BLaER1 treated with 17β-estradiol and CSF1 and Interleukin-3, amounts not matched to agents 10 nM and 100 nM (cell line): ENCODE data around the gene WDR82.

Experiments
- H3K27ac ChIP-seq, 11 experiments: shearing (Covaris generic); formaldehyde crosslinking; 2 replicates each; pipeline ENCODE4 v1.8.1; 2022
- H3K27me3 ChIP-seq, 11 experiments: shearing (Covaris generic); formaldehyde crosslinking; 2 replicates each; pipeline ENCODE4 v1.8.1; 2022
- H3K36me3 ChIP-seq, 11 experiments: shearing (Covaris generic); formaldehyde crosslinking; 2 replicates each; pipeline ENCODE4 v1.8.1; 2022
- H3K4me1 ChIP-seq, 10 experiments: shearing (Covaris generic); formaldehyde crosslinking; 2 replicates each; pipeline ENCODE4 v1.8.1; 2022
- H3K4me2 ChIP-seq, 11 experiments: shearing (Covaris generic); formaldehyde crosslinking; 2 replicates each; pipeline ENCODE4 v1.8.1; 2022
- H3K4me3 ChIP-seq, 10 experiments: shearing (Covaris generic); formaldehyde crosslinking; 2 replicates each; pipeline ENCODE4 v1.8.1; 2022
- H3K9ac ChIP-seq, 11 experiments: shearing (Covaris generic); formaldehyde crosslinking; 2 replicates each; pipeline ENCODE4 v1.8.1; 2022
- H3K9me3 ChIP-seq, 11 experiments: shearing (Covaris generic); formaldehyde crosslinking; replicated peaks in 1 of 11; 2 replicates each; pipeline ENCODE4 v1.8.1; 2022
- H4K20me1 ChIP-seq, 11 experiments: shearing (Covaris generic); formaldehyde crosslinking; 2 replicates each; pipeline ENCODE4 v1.8.1; 2022
- Cebpa-rat ChIP-seq, 11 experiments: shearing (Covaris generic); IDR thresholded peaks; 2 replicates each; pipeline ENCODE4 v1.8.1; 2022

WDR82 gene

GRCh38 chr3:52245322-52246263, 32.9 kb downstream of the WDR82 start, which contains the start of gene PPM1M:
PPM1M (plus strand) TSS chr3:52245759; CDS start chr3:52245825, 66 bp downstream.
- peak within 1 kb of the TSS; percentile 72 to 89 (median 80) for H3K9ac ChIP-seq
- H4K20me1 ChIP-seq, result peaks cover 0 to 25% (median 10%) of the 10 kb centered on the region in 11 experiments; a peak in 9 of 22 replicates
- peaks cover 0 to 5% (median 0%) of the 10 kb centered on the region in 11 experiments; a peak in 2 of 22 replicates for H3K9me3 ChIP-seq
- H3K27me3 ChIP-seq, result no peaks in the 10 kb centered on the region
- H3K4me3 ChIP-seq, result peak within 1 kb of the TSS; percentile 47 to 69 (median 59)
- H3K4me2 ChIP-seq, result peak within 1 kb of the TSS; percentile 87 to 99 (median 95)
- H3K27ac ChIP-seq, result peak within 1 kb of the TSS; percentile 80 to 92 (median 86)
- peaks cover 61 to 100% (median 81%) of the 10 kb centered on the region in 10 experiments for H3K4me1 ChIP-seq
- no peak for TF ChIP-seq Cebpa-rat (IDR thresholded peaks at IDR 0.05)
- H3K36me3 ChIP-seq, result peaks cover 17 to 29% (median 28%) of the 10 kb centered on the region in 11 experiments; a peak in 21 of 22 replicates

- Histone ChIP-seq H3K4me3 (peak overlapping the region in 7 of 10 experiments; percentile 3 to 59 (median 16); a peak in 9 of 20 replicates), H3K36me3 (peaks cover 2 to 13% (median 12%) of the 10 kb centered on the region in 11 experiments; a peak in 20 of 22 replicates), H3K27ac (peak overlapping the region; percentile 80 to 92 (median 86)), H4K20me1 (peaks cover 0 to 13% (median 0%) of the 10 kb centered on the region in 11 experiments; a peak in 6 of 22 replicates), H3K9me3 (peaks cover 0 to 5% (median 0%) of the 10 kb centered on the region in 11 experiments; a peak in 2 of 22 replicates), H3K9ac (peak overlapping the region; percentile 72 to 83 (median 80)), H3K4me1 (peaks cover 69 to 96% (median 84%) of the 10 kb centered on the region in 10 experiments), H3K27me3 (no peaks in the 10 kb centered on the region), H3K4me2 (peak overlapping the region; percentile 87 to 99 (median 95))
- TF ChIP-seq Cebpa-rat (IDR thresholded peaks at IDR 0.05), result peak; percentile 17 to 92 (median 74); a peak in 14 of 22 replicates
Observed at GRCh38 chr3:52243791-52244628, 34.4 kb downstream of the WDR82 start.

- peaks cover 80 to 89% (median 85%) of the 10 kb centered on the region in 10 experiments for H3K4me1 ChIP-seq
- H3K27ac ChIP-seq, result peak overlapping the region in 7 of 11 experiments; percentile 21 to 97 (median 93); a peak in 10 of 22 replicates
- peaks cover 0 to under 1% (median 0%) of the 10 kb centered on the region in 11 experiments; a peak in 1 of 22 replicates for H3K36me3 ChIP-seq
- H3K9me3 ChIP-seq, result peaks cover 0 to 5% (median 0%) of the 10 kb centered on the region in 11 experiments; a peak in 2 of 22 replicates
- peak overlapping the region in 2 of 11 experiments; percentile 24 to 92; a peak in 2 of 22 replicates for H3K9ac ChIP-seq
- peak overlapping the region; percentile 21 to 99 (median 98); a peak in 12 of 22 replicates for H3K4me2 ChIP-seq
- no peak for TF ChIP-seq Cebpa-rat (IDR thresholded peaks at IDR 0.05)
- H3K27me3 ChIP-seq, result no peaks in the 10 kb centered on the region
- H3K4me3 ChIP-seq, result no peak overlapping the region
- peaks cover under 1 to 16% (median 14%) of the 10 kb centered on the region in 11 experiments; a peak in 16 of 22 replicates for H4K20me1 ChIP-seq
Observed at GRCh38 chr3:52242039-52242438, 36.4 kb downstream of the WDR82 start.

- no peak for TF ChIP-seq Cebpa-rat (IDR thresholded peaks at IDR 0.05)
- Histone ChIP-seq H3K36me3 (peaks cover 0 to 6% (median 0%) of the 10 kb centered on the region in 11 experiments; a peak in 5 of 22 replicates), H3K4me1 (peaks cover 81 to 89% (median 84%) of the 10 kb centered on the region in 10 experiments), H3K27ac (peak overlapping the region in 10 of 11 experiments; percentile 86 to 97 (median 94); a peak in 20 of 22 replicates), H3K27me3 (no peaks in the 10 kb centered on the region), H3K9ac (peak overlapping the region in 6 of 11 experiments; percentile 37 to 97 (median 94); a peak in 10 of 22 replicates), H4K20me1 (peaks cover 10 to 27% (median 24%) of the 10 kb centered on the region in 11 experiments; a peak in 17 of 22 replicates), H3K9me3 (peaks cover 0 to 5% (median 0%) of the 10 kb centered on the region in 11 experiments; a peak in 2 of 22 replicates), H3K4me2 (peak overlapping the region; percentile 93 to 99 (median 98)), H3K4me3 (0 out of 20 replicates have a peak overlapping the region, but pooled peaks of 1 of the 10 experiments have one; percentile 94)
Observed at GRCh38 chr3:52240886-52241370, 37.5 kb downstream of the WDR82 start.

GRCh38 chr3:52240059-52240885, 38.2 kb downstream of the WDR82 start:
- H4K20me1 ChIP-seq, result peaks cover 17 to 34% (median 29%) of the 10 kb centered on the region in 11 experiments; a peak in 18 of 22 replicates
- peaks cover 0 to 5% (median 0%) of the 10 kb centered on the region in 11 experiments; a peak in 2 of 22 replicates for H3K9me3 ChIP-seq
- H3K9ac ChIP-seq, result peak overlapping the region; percentile 85 to 97 (median 92); a peak in 21 of 22 replicates
- H3K4me3 ChIP-seq, result peak overlapping the region; percentile 78 to 95 (median 88)
- H3K36me3 ChIP-seq, result peaks cover 0 to 12% (median 5%) of the 10 kb centered on the region in 11 experiments; a peak in 13 of 22 replicates
- H3K4me1 ChIP-seq, result peaks cover 83 to 89% (median 84%) of the 10 kb centered on the region in 10 experiments
- no peak for TF ChIP-seq Cebpa-rat (IDR thresholded peaks at IDR 0.05)
- peak overlapping the region; percentile 93 to 99 (median 98) for H3K4me2 ChIP-seq
- peak overlapping the region; percentile 65 to 97 (median 93); a peak in 21 of 22 replicates for H3K27ac ChIP-seq
- no peaks in the 10 kb centered on the region for H3K27me3 ChIP-seq

GRCh38 chr3:52238761-52239701, 39.4 kb downstream of the WDR82 start, which contains the start of gene TWF2:
TWF2 (minus strand) TSS chr3:52239158; CDS start chr3:52239016, 142 bp downstream.
- Histone ChIP-seq H3K4me2 (peak within 1 kb of the TSS; percentile 94 to 99 (median 98)), H3K4me3 (peak within 1 kb of the TSS; percentile 78 to 95 (median 88)), H3K36me3 (peaks cover 11 to 24% (median 17%) of the 10 kb centered on the region in 11 experiments; a peak in 20 of 22 replicates), H3K27me3 (no peaks in the 10 kb centered on the region), H3K4me1 (peaks cover 82 to 88% (median 84%) of the 10 kb centered on the region in 10 experiments), H3K9me3 (peaks cover 0 to 5% (median 0%) of the 10 kb centered on the region in 11 experiments; a peak in 1 of 22 replicates), H3K27ac (peak within 1 kb of the TSS; percentile 65 to 97 (median 93)), H3K9ac (peak within 1 kb of the TSS; percentile 85 to 97 (median 92)), H4K20me1 (peaks cover 20 to 46% (median 40%) of the 10 kb centered on the region in 11 experiments; a peak in 19 of 22 replicates)
- TF ChIP-seq Cebpa-rat (IDR thresholded peaks at IDR 0.05), result no peak
